Measurements from ENCODE around the gene NAALADL2.
"Not testable (repeated sequence)": the region's sequence is repeated elsewhere in the genome, so short reads cannot be mapped to it uniquely, and the experiment has no call there.

The NAALADL2 gene

GRCh38 chr3:175260145-175260794, 401.1 kb downstream of the NAALADL2 start:
- H3K27me3 ChIP-seq (ENCODE audit: control insufficient read depth, insufficient read depth, low read length), result no peaks in the 10 kb centered on the region
- H3K9ac ChIP-seq (ENCODE audit: low read depth, low read length), result no peak overlapping the region
- H3K9me3 ChIP-seq (ENCODE audit: control insufficient read depth, insufficient read depth, low read length), result no peaks in the 10 kb centered on the region
- no peak overlapping the region for H3K4me3 ChIP-seq (ENCODE audit: low read depth, low read length)
- no peaks in the 10 kb centered on the region for H3K36me3 ChIP-seq (ENCODE audit: control insufficient read depth, insufficient read depth, low read length)
- no peaks in the 10 kb centered on the region for H3K4me1 ChIP-seq (ENCODE audit: control insufficient read depth, insufficient read depth, low read length)

- Histone ChIP-seq H3K4me1 (ENCODE audit: control insufficient read depth, insufficient read depth, low read length) (no peaks in the 10 kb centered on the region), H3K9me3 (ENCODE audit: control insufficient read depth, insufficient read depth, low read length) (no peaks in the 10 kb centered on the region), H3K4me3 (ENCODE audit: low read depth, low read length) (no peak overlapping the region), H3K36me3 (ENCODE audit: control insufficient read depth, insufficient read depth, low read length) (no peaks in the 10 kb centered on the region), H3K27me3 (ENCODE audit: control insufficient read depth, insufficient read depth, low read length) (no peaks in the 10 kb centered on the region), H3K9ac (ENCODE audit: low read depth, low read length) (no peak overlapping the region)
Measured at GRCh38 chr3:175266478-175266877, 407.3 kb downstream of the NAALADL2 start.

- Histone ChIP-seq H3K27me3 (ENCODE audit: control insufficient read depth, insufficient read depth, low read length) (no peaks in the 10 kb centered on the region), H3K9ac (ENCODE audit: low read depth, low read length) (no peak overlapping the region), H3K4me1 (ENCODE audit: control insufficient read depth, insufficient read depth, low read length) (no peaks in the 10 kb centered on the region), H3K36me3 (ENCODE audit: control insufficient read depth, insufficient read depth, low read length) (no peaks in the 10 kb centered on the region), H3K4me3 (ENCODE audit: low read depth, low read length) (no peak overlapping the region), H3K9me3 (ENCODE audit: control insufficient read depth, insufficient read depth, low read length) (no peaks in the 10 kb centered on the region)
Measured at GRCh38 chr3:175267121-175267531, 408.0 kb downstream of the NAALADL2 start.

GRCh38 chr3:175267561-175267960, 408.4 kb downstream of the NAALADL2 start:
- Histone ChIP-seq H3K36me3 (ENCODE audit: control insufficient read depth, insufficient read depth, low read length) (no peaks in the 10 kb centered on the region), H3K9ac (ENCODE audit: low read depth, low read length) (no peak overlapping the region), H3K4me1 (ENCODE audit: control insufficient read depth, insufficient read depth, low read length) (no peaks in the 10 kb centered on the region), H3K27me3 (ENCODE audit: control insufficient read depth, insufficient read depth, low read length) (no peaks in the 10 kb centered on the region), H3K9me3 (ENCODE audit: control insufficient read depth, insufficient read depth, low read length) (no peaks in the 10 kb centered on the region), H3K4me3 (ENCODE audit: low read depth, low read length) (no peak overlapping the region)

GRCh38 chr3:175269394-175269793, 410.3 kb downstream of the NAALADL2 start:
- no peaks in the 10 kb centered on the region for H3K27me3 ChIP-seq (ENCODE audit: control insufficient read depth, insufficient read depth, low read length)
- H3K9ac ChIP-seq (ENCODE audit: low read depth, low read length), result no peak overlapping the region
- no peak overlapping the region for H3K4me3 ChIP-seq (ENCODE audit: low read depth, low read length)
- no peaks in the 10 kb centered on the region for H3K4me1 ChIP-seq (ENCODE audit: control insufficient read depth, insufficient read depth, low read length)
- H3K9me3 ChIP-seq (ENCODE audit: control insufficient read depth, insufficient read depth, low read length), result no peaks in the 10 kb centered on the region
- H3K36me3 ChIP-seq (ENCODE audit: control insufficient read depth, insufficient read depth, low read length), result no peaks in the 10 kb centered on the region

- Histone ChIP-seq H3K4me1 (ENCODE audit: control insufficient read depth, insufficient read depth, low read length) (no peaks in the 10 kb centered on the region), H3K9me3 (ENCODE audit: control insufficient read depth, insufficient read depth, low read length) (no peaks in the 10 kb centered on the region), H3K4me3 (ENCODE audit: low read depth, low read length) (no peak overlapping the region), H3K9ac (ENCODE audit: low read depth, low read length) (no peak overlapping the region), H3K36me3 (ENCODE audit: control insufficient read depth, insufficient read depth, low read length) (no peaks in the 10 kb centered on the region), H3K27me3 (ENCODE audit: control insufficient read depth, insufficient read depth, low read length) (no peaks in the 10 kb centered on the region)
Measured at GRCh38 chr3:175270198-175270837, 411.2 kb downstream of the NAALADL2 start.

- Histone ChIP-seq H3K9ac (ENCODE audit: low read depth, low read length) (no peak overlapping the region), H3K4me1 (ENCODE audit: control insufficient read depth, insufficient read depth, low read length) (no peaks in the 10 kb centered on the region), H3K4me3 (ENCODE audit: low read depth, low read length) (no peak overlapping the region), H3K9me3 (ENCODE audit: control insufficient read depth, insufficient read depth, low read length) (no peaks in the 10 kb centered on the region), H3K36me3 (ENCODE audit: control insufficient read depth, insufficient read depth, low read length) (no peaks in the 10 kb centered on the region), H3K27me3 (ENCODE audit: control insufficient read depth, insufficient read depth, low read length) (no peaks in the 10 kb centered on the region)
Measured at GRCh38 chr3:175270866-175271265, 411.7 kb downstream of the NAALADL2 start.

- H3K36me3 ChIP-seq (ENCODE audit: control insufficient read depth, insufficient read depth, low read length); H3K4me1 ChIP-seq (ENCODE audit: control insufficient read depth, insufficient read depth, low read length); H3K9ac ChIP-seq (ENCODE audit: low read depth, low read length); H3K9me3 ChIP-seq (ENCODE audit: control insufficient read depth, insufficient read depth, low read length); H3K27me3 ChIP-seq (ENCODE audit: control insufficient read depth, insufficient read depth, low read length); H3K4me3 ChIP-seq (ENCODE audit: low read depth, low read length): not testable (repeated sequence)
Measured at GRCh38 chr3:175271465-175271864, 412.3 kb downstream of the NAALADL2 start.

GRCh38 chr3:175272392-175272791, 413.3 kb downstream of the NAALADL2 start:
- Histone ChIP-seq H3K9ac (ENCODE audit: low read depth, low read length) (no peak overlapping the region), H3K36me3 (ENCODE audit: control insufficient read depth, insufficient read depth, low read length) (no peaks in the 10 kb centered on the region), H3K4me3 (ENCODE audit: low read depth, low read length) (no peak overlapping the region), H3K9me3 (ENCODE audit: control insufficient read depth, insufficient read depth, low read length) (no peaks in the 10 kb centered on the region), H3K27me3 (ENCODE audit: control insufficient read depth, insufficient read depth, low read length) (no peaks in the 10 kb centered on the region), H3K4me1 (ENCODE audit: control insufficient read depth, insufficient read depth, low read length) (no peaks in the 10 kb centered on the region)

- Histone ChIP-seq H3K9ac (ENCODE audit: low read depth, low read length) (no peak overlapping the region), H3K4me3 (ENCODE audit: low read depth, low read length) (no peak overlapping the region), H3K4me1 (ENCODE audit: control insufficient read depth, insufficient read depth, low read length) (no peaks in the 10 kb centered on the region), H3K9me3 (ENCODE audit: control insufficient read depth, insufficient read depth, low read length) (no peaks in the 10 kb centered on the region), H3K36me3 (ENCODE audit: control insufficient read depth, insufficient read depth, low read length) (no peaks in the 10 kb centered on the region), H3K27me3 (ENCODE audit: control insufficient read depth, insufficient read depth, low read length) (no peaks in the 10 kb centered on the region)
Measured at GRCh38 chr3:175273573-175273972, 414.4 kb downstream of the NAALADL2 start.

- Histone ChIP-seq H3K4me3 (ENCODE audit: low read depth, low read length) (no peak overlapping the region), H3K9me3 (ENCODE audit: control insufficient read depth, insufficient read depth, low read length) (no peaks in the 10 kb centered on the region), H3K36me3 (ENCODE audit: control insufficient read depth, insufficient read depth, low read length) (no peaks in the 10 kb centered on the region), H3K4me1 (ENCODE audit: control insufficient read depth, insufficient read depth, low read length) (no peaks in the 10 kb centered on the region), H3K9ac (ENCODE audit: low read depth, low read length) (no peak overlapping the region), H3K27me3 (ENCODE audit: control insufficient read depth, insufficient read depth, low read length) (no peaks in the 10 kb centered on the region)
Measured at GRCh38 chr3:175274056-175274455, 414.9 kb downstream of the NAALADL2 start.

GRCh38 chr3:175274474-175275218, 415.5 kb downstream of the NAALADL2 start:
- Histone ChIP-seq H3K9me3 (ENCODE audit: control insufficient read depth, insufficient read depth, low read length) (no peaks in the 10 kb centered on the region), H3K4me1 (ENCODE audit: control insufficient read depth, insufficient read depth, low read length) (no peaks in the 10 kb centered on the region), H3K4me3 (ENCODE audit: low read depth, low read length) (no peak overlapping the region), H3K9ac (ENCODE audit: low read depth, low read length) (no peak overlapping the region), H3K27me3 (ENCODE audit: control insufficient read depth, insufficient read depth, low read length) (no peaks in the 10 kb centered on the region), H3K36me3 (ENCODE audit: control insufficient read depth, insufficient read depth, low read length) (no peaks in the 10 kb centered on the region)

All from iPS-15b (cell line).